Parathyroid adenoma (tissue), 2 donors: Measurements from ENCODE around the gene CASP9.
"Not testable (repeated sequence)": the region's sequence is repeated elsewhere in the genome, so short reads cannot be mapped to it uniquely, and the experiment has no call there.

Experiments used
- H2AFZ ChIP-seq: fragments of 300-600 bp; sonication (generic); one replicate; pipeline ENCODE4 v1.7.0; 2017; ENCODE audit warnings: antibody characterized with exemption, mild to moderate bottlenecking
- H3K27ac ChIP-seq: fragments of 300-600 bp; sonication (generic); one replicate; pipeline ENCODE4 v1.7.0; 2017
- H3K27me3 ChIP-seq: fragments of 300-600 bp; sonication (generic); one replicate; pipeline ENCODE4 v1.7.0; 2017; ENCODE audit warnings: low read length; ENCODE audit not compliant: control insufficient read depth, insufficient read depth
- H3K36me3 ChIP-seq: fragments of 300-600 bp; sonication (generic); one replicate; pipeline ENCODE4 v1.7.0; 2017; ENCODE audit warnings: low read length; ENCODE audit not compliant: control insufficient read depth, insufficient read depth
- H3K4me1 ChIP-seq: fragments of 300-600 bp; sonication (generic); one replicate; pipeline ENCODE4 v1.7.0; 2017; ENCODE audit warnings: control low read depth
- H3K4me2 ChIP-seq: fragments of 300-600 bp; sonication (generic); one replicate; pipeline ENCODE4 v1.7.0; 2017; ENCODE audit warnings: low read length
- H3K4me3 ChIP-seq: fragments of 300-600 bp; sonication (generic); one replicate; pipeline ENCODE4 v1.7.0; 2017; ENCODE audit warnings: low read depth, low read length
- H3K79me2 ChIP-seq: fragments of 300-600 bp; sonication (generic); one replicate; pipeline ENCODE4 v1.7.0; 2017; ENCODE audit warnings: control low read depth
- H3K9ac ChIP-seq: fragments of 300-600 bp; sonication (generic); one replicate; pipeline ENCODE4 v1.7.0; 2017; ENCODE audit warnings: mild to moderate bottlenecking
- H3K9me3 ChIP-seq: fragments of 300-600 bp; sonication (generic); one replicate; pipeline ENCODE4 v1.7.0; 2017; ENCODE audit warnings: low read length; ENCODE audit not compliant: control insufficient read depth
- TF ChIP-seq, protein P1 (sequence below): fragments of 300-600 bp; sonication (generic); IDR thresholded peaks from one replicate; pipeline ENCODE4 v1.7.0; 2017; ENCODE audit warnings: antibody characterized with exemption, mild to moderate bottlenecking
- donor health status: primary hyperparathyroidism.

Gene CASP9

GRCh38 chr1:15476927-15477326, 47.1 kb downstream of the CASP9 start:
- TF ChIP-seq, protein P1, sequence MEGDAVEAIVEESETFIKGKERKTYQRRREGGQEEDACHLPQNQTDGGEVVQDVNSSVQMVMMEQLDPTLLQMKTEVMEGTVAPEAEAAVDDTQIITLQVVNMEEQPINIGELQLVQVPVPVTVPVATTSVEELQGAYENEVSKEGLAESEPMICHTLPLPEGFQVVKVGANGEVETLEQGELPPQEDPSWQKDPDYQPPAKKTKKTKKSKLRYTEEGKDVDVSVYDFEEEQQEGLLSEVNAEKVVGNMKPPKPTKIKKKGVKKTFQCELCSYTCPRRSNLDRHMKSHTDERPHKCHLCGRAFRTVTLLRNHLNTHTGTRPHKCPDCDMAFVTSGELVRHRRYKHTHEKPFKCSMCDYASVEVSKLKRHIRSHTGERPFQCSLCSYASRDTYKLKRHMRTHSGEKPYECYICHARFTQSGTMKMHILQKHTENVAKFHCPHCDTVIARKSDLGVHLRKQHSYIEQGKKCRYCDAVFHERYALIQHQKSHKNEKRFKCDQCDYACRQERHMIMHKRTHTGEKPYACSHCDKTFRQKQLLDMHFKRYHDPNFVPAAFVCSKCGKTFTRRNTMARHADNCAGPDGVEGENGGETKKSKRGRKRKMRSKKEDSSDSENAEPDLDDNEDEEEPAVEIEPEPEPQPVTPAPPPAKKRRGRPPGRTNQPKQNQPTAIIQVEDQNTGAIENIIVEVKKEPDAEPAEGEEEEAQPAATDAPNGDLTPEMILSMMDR: no peak
- Histone ChIP-seq H3K4me1 (no peaks in the 10 kb centered on the region), H3K9me3 (no peaks in the 10 kb centered on the region), H3K27me3 (no peaks in the 10 kb centered on the region), H3K9ac (no peak overlapping the region), H3K4me2 (no peak overlapping the region), H3K36me3 (no peaks in the 10 kb centered on the region), H2AFZ (no peak overlapping the region), H3K4me3 (no peak overlapping the region), H3K27ac (no peak overlapping the region), H3K79me2 (no peaks in the 10 kb centered on the region)

DNA sequence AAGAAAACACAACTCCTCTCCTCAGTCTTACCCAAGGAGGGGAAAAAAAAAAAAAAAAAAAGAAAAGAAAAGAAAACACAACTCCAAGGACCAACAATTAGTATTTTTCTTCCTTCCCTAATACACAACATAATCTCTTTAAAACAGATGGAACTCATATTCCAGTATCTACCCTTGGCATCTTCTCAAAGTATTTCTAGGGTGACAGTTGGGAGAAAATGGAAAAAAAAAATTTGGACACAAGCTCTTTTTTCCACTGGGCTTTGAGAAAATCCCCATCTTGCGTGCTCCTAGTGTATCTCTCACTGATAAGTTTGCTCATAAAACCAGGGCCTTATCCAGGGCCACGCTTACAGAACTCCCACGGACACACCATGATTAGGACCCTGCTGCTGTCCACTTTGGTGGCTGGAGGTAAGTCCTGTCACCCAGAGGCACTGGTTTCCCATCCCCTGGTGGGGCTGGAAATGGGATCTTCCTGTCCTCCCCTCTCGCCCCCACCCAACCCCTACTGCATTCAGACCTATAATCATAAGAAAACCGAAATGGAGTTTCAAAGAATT, 48.2 kb downstream of the CASP9 start, which contains the start of gene CELA2B:
TSS of gene CELA2B (plus strand) at position 353 of the 563 bp plus-strand sequence. CDS start at position 375, 22 bp downstream.
- H3K27ac ChIP-seq: no peak within 1 kb of the TSS
- no peaks in the 10 kb centered on the region for H3K9me3 ChIP-seq
- H3K27me3 ChIP-seq: no peaks in the 10 kb centered on the region
- no peaks in the 10 kb centered on the region for H3K4me1 ChIP-seq
- H3K79me2 ChIP-seq: no peaks in the 10 kb centered on the region
- no peaks in the 10 kb centered on the region for H3K36me3 ChIP-seq
- H3K9ac ChIP-seq: no peak within 1 kb of the TSS
- no peak within 1 kb of the TSS for H3K4me2 ChIP-seq
- TF ChIP-seq, protein P1: no peak
- H3K4me3 ChIP-seq: no peak within 1 kb of the TSS
- no peak within 1 kb of the TSS for H2AFZ ChIP-seq

- Histone ChIP-seq H3K4me3 (no peak overlapping the region), H3K9ac (no peak overlapping the region), H3K27ac (no peak overlapping the region), H3K36me3 (no peaks in the 10 kb centered on the region), H3K9me3 (no peaks in the 10 kb centered on the region), H3K79me2 (no peaks in the 10 kb centered on the region), H3K4me2 (no peak overlapping the region), H2AFZ (no peak overlapping the region), H3K4me1 (no peaks in the 10 kb centered on the region), H3K27me3 (no peaks in the 10 kb centered on the region)
- TF ChIP-seq, protein P1: no peak
These were observed 51.4 kb downstream of the CASP9 start for GRCh38 chr1:15472587-15472986.

DNA sequence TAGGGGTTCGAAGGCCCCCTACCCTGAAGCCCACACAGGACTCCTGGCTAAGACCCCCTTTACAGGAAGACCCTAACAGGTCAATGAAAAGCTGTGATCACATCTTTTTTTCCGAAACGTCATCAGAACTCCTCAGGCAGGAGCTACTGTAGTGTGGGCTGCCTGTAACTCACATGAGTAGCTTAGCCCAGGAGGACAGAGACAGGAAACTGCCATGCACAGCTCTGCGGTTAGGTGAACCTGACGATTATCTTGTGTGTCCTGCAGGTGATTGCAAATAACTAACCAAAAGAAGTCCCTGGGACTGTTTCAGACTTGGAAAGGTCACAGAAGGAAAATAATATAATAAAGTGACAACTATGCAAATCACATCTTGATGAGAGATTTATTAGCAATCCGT, 52.3 kb downstream of the CASP9 start:
- H3K4me2 ChIP-seq, H3K27ac ChIP-seq, H3K9me3 ChIP-seq, H2AFZ ChIP-seq, H3K4me3 ChIP-seq, H3K27me3 ChIP-seq, H3K9ac ChIP-seq, H3K4me1 ChIP-seq, H3K36me3 ChIP-seq, H3K79me2 ChIP-seq: not testable (repeated sequence)

- not testable (repeated sequence) for H3K27me3 ChIP-seq, H3K4me1 ChIP-seq, H3K79me2 ChIP-seq, H3K36me3 ChIP-seq, H3K4me3 ChIP-seq, H3K9me3 ChIP-seq, H2AFZ ChIP-seq, H3K9ac ChIP-seq, H3K4me2 ChIP-seq, H3K27ac ChIP-seq
These were observed 52.9 kb downstream of the CASP9 start for GRCh38 chr1:15471067-15471466.

GRCh38 chr1:15469821-15470448, 54.1 kb downstream of the CASP9 start:
- not testable (repeated sequence) for H3K36me3 ChIP-seq, H2AFZ ChIP-seq, H3K4me2 ChIP-seq, H3K4me3 ChIP-seq, H3K27me3 ChIP-seq, H3K4me1 ChIP-seq, H3K9ac ChIP-seq, H3K27ac ChIP-seq, H3K9me3 ChIP-seq, H3K79me2 ChIP-seq
